NCI-H1694 treated with DMSO at 0.1 percent for 48 hours (cell line): ENCODE measurements around the gene TMTC2.
A peak's percentile ranks its signal among the peaks of the same experiment; 100 is the strongest.
"Not testable (repeated sequence)": the region's sequence is repeated elsewhere in the genome, so short reads cannot be mapped to it uniquely, and the experiment has no call there.

Source experiments
- DNase-seq: peaks from one replicate; lab custom pipeline; 2025; lab: John Stamatoyannopoulos, UW

Gene TMTC2

DNA sequence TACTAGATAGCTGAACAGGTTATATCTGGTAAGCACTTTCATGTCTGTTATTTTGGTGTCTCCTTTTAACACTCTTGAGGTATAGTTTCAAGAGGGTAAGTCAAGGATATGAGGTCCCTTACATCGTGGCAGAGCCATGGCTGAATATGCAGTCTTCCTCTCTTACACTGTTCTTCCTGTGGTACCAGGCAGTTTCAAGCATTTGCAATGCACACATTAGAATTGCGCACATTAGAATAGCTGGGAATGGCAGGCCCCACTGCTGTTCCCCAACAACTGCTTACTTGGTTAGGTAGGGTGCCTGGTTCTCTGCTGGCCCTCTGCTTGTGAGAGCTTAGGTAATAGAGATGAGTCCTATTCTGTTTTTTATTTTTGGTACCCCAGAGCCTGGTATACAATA lies 41.2 kb downstream of the TMTC2 start:
- no peak for DNase-seq

DNA sequence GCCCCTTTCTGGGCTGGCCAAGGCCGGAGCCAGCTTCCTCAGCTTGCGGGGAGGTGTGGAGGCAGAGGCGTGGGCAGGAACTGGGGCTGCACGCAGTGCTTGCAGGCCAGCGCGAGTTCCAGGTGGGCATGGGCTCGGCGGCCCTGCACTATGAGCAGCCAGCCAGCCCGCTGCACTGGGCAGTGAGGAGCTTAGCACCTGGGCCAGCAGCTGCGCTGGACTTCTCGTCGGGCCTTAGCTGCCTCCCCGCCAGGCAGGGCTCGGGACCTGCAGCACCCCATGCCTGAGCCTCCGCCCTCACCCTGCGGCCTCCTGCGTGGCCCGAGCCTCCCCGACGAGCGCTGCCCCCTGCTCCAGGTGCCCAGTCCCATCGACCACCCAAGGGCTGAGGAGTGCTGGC lies 42.0 kb downstream of the TMTC2 start:
- no peak for DNase-seq

DNA sequence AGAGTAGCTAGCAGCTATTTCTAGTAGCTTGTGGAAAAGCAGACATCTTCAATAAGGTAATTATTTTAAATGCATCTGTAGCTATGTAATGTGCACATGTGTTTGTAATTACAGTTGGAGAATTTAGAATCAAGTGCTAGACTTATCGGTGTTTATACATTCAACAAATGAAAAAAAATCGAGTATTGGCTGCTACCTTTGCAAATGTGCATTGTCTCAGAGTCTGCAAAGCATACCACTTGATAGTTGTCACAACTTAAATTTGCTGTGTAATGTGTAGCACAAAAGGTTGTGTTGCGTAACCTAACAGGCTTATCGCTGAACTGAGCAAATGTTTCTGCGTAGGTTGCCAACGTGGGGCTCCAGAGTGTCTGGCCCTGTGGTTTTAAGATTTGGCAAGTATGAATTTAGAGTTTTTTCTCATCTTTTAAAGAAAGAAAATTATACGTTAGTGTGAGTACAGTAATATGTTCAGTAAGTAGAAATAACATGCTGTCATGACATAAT lies 44.3 kb downstream of the TMTC2 start:
- no peak for DNase-seq

DNA sequence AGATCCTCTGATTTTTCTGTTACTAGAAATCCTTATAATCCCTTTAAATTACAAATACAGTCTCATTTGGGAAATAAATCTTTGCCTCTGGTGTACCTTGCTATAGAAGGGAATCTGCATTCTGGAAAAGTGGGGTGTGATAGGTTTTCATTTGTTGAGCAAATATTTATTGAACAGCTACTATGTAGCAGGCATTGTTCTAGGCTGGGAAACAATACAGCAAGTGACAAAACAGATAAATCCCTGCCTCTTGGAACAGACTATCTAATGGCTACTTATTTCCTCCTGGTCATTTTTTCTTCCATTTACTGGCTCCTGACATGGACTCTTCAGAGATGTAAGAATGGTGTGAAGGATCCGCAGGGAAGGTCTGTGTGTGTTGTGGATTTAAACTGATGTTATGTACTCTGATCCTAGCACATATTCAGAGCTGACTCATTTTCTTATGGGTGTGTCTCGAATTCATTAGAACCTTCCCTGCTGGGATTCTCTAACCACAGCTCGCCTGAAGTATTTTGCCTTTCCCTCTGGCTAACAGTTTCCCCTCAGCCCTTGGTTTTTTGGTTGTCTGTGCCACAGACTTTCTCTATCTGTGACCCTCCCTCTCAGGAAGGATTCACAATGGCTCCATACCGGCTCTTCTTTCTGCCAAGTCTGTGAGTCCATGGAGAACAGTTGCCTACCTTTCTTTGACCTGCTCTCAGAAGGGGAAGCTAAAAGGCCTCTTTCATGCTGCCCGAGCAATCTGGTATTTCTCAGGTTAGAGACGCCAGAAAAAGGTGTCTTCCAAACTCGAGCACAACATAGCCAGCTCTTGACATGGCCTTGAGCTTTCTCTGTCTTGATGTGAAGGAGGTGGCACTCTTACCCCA lies 53.7 kb downstream of the TMTC2 start:
- DNase-seq: no peak

DNA sequence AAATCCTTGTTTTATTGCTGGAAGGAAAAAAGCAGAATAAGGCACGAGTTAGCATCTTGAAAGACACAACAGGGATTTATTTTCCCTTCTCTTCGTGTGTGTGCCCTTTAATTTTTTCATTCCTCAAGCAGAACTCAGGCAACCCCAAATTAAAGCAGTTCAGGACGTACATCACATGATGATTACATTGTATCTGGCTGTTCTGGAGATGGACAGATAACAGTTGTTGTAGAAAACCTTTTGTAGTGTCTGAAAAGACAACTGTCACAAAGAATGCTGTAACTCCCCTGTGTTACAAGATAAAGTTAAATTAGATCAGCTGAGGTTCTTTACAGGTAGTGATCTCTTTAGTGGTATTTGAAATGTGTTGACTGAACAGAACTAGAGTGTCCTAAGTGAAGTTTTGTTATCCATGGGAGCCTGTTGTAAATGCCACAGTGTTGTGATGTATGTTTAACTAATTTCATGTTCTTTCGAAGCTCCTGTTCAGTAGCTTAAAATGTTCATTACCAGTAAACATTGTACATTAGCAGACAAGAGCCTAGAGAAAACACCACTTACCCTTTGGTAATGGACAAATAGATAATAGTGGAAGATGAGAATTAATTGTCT lies 58.5 kb downstream of the TMTC2 start:
- no peak for DNase-seq

DNA sequence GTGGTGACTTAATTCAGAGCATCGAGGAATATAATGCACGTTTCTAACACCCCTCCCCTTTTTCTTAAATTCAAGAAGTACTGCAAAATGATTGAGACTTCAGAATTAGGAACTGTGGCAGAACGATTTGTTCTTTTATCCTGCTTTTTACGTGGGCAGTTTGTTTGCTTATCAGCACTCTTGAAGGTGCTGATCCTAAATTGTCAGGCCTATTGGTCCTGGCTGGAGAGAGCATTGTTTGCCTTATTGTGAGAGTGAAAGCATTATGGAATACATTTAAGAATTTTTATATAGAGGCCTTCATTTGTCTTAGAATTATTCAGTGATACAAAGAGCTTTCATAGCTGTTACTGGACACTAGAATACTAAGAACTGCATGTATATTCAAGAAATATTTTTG lies 59.1 kb downstream of the TMTC2 start:
- no peak for DNase-seq

DNA sequence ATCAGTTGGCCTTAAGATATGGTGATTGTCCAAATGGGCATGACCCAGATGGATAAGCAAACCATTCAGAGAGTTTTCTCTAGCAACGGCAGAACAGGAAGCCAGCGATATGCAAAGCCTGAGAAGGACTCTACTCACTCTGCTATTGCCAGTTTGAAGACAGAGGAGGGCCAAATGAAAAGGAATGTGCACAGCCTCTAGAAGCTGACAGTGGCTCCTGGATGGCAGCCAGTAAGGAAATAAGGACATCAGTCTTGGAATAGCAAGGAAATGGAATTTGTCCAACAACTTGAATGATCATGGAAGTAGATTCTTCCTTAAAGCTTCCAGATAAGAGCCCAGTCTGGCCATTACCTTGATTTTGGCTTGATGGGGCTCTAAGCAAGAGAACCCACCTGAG lies 60.0 kb downstream of the TMTC2 start:
- no peak for DNase-seq

DNA sequence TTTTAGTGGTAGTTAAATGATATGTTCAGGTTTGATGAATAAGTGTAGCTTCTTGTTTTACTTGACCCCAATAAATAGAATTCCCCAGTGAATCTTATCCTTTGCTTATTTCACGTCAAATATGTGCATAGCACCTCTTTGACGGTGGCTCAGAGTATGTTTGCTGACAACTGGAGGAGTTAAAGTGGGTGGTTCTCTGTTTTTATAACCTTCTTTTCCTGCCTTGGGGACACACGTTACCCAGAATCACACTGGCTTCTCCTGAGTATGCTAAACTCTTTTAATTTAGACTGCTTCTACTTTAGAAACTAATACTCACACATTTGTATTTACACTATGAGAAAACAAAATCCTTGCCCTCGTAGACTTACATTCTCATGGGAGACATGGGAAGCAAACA lies 62.3 kb downstream of the TMTC2 start:
- DNase-seq: no peak

DNA sequence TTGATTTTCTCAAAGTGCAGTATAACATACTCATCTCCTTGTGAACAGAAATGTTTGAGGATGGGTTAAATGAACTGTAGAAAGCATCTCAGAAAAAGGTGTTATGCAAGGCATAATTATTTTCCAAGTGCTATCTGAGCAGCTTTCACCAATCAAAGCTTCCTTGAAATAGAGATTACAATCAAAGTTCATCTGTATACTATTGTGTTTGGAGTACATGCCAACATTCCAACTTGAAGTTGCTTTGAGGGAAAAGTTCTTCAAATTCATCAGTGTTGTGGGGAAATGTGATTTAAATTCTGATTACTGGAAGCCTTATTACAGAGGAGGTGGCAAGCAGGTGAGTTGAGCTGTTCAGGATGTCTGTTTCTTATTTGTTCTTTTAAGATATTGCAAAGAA lies 68.2 kb downstream of the TMTC2 start:
- DNase-seq: no peak

DNA sequence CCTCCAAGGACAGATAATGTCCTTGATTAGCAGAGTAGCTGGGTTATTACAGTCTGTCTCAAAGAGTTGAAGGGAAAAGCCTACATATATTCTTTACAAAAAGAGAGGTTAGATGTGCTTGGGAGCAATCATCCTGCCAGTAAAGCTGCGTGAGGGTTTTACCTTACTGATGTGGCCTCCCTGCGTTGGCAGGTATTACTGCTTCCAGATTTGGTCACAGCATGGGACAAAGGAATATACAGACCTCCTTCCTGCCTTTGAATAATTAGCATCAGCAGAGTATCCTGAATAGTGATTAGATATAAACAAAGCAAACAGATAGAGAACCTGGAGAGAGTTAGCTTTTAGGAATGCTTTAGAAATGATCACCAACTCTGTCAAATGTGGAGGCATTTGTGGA lies 69.6 kb downstream of the TMTC2 start:
- no peak for DNase-seq

DNA sequence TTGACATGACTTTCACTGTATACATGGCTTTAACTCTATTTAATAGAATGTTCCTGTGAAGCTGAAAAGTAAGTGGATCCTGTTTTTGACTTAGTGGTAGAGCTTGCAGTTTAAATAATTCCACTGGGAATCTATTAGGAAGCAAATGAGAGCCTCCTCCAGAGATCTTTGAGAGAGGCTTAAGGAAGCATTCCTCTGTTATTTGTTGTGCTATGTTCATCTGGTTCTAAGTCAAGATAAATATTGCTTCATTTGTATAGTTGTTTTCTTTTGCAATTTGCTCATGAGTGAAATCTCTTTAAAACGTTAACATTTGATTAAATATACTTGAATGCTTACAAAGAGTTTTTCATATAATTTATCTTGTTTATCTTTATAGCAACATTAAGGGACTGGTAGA lies 70.4 kb downstream of the TMTC2 start:
- DNase-seq: no peak

DNA sequence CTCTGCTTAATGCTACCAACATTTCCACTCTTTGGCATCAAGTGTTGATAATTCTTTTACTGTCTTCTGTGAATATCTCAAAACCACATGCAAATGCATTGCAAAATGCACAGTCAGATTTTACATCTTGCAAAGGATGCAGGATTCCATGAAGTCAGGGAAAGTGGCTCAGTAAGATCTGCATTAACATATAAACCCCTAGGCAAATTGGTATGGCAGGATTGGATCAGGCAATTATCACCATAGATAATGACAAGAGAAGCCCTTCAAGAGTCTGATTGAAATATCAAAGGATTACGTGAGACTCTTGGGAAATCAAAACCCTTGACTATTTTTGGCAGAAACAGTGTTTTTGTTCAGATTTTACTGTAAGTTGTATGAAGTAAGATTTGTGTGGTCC lies 71.0 kb downstream of the TMTC2 start:
- no peak for DNase-seq

DNA sequence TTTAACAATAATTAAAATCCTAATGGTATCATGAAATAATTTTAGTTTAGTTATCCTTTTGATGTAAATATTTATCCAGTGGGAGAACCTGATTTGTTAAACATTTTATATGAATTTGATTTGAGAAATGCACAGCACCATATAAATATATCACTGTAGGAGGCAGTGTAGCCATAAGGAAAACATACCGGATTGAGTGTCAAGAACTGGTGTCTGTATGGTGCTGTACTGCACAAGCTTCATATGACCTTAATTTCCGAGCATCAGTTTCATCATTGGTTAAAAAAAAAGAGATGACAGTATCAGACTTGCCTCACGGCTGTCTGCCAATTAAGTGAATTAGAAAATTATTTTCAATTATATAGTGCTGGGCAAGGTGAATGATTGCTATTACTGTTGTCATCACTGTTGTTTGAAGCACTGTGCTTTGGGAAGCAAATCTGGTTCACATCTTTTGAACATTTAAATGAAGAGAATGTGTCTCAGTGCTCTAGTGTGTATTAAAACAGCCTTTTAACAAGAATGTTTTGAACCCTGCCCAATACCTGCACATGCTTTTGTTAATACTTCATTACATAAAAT lies 72.1 kb downstream of the TMTC2 start:
- peak; percentile 82 for DNase-seq

DNA sequence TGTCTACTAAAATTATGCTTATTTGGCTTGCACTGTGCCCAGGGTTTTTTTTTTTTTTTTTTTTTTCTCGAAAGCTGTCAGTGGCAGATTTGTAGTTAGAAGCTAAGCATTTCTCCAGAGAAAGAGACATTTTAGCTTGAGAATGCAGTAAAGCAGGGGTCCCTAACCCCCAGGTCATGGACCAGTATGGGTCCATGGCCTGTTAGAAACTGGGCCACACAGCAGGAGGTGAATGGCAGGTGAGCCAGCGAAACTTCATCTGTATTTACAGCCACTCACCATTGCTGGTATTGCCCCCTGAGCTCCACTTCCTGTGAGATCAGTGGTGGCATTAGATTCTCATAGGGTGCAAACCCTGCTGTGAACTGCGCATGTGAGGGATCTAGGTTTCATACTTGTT lies 73.7 kb downstream of the TMTC2 start:
- no peak for DNase-seq

DNA sequence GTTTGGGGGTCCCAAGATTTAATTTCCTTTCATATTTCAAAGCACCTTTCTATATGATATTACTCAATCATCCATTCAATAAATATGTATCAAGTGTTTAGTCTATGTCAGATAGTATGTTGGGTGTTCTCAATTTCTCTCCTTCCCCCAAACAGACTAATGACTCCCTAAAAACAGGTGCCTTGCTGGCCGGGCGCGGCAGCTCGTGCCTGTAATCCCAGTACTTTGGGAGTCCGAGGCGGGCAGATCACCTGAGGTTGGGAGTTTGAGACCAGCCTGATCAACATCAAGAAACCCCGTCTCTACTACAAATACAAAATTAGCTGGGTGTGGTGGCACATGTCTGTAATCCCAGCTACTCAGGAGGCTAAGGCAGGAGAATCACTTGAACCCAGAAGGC lies 78.5 kb downstream of the TMTC2 start:
- DNase-seq: not testable (repeated sequence)

DNA sequence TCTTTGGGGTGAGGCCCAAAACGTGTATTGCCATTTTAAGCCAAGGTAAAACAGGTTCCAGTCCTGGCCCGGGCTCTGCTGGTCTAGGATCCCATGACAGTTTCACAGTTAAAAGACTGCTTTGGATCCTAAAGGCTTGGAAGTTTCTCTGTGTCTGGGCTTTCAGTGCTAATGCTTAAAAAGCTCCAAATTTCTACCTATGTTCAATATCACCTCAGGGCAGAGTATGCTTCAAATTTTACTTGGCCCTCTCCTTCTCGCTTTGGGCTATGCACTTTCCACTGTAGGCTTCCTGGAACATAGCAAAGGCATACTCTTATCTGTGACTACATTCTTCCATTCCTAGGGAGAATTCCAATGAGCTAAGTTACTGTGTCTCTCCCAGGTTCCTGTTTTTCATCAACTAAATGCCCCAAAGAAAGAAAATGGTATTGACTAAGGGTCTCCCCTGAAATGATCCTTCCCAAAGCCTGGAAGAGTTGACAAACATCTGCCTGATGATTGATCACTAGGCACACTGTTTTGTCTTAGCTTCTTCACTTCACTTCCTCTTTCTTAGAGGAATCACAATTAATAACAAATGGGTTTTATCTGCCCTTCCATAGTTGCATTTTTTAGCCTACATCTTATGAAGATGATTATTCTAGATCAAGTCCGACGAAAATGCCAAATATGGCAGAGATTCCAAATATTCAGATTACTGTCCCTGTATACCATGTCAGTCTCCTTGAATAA lies 79.4 kb downstream of the TMTC2 start:
- no peak for DNase-seq

DNA sequence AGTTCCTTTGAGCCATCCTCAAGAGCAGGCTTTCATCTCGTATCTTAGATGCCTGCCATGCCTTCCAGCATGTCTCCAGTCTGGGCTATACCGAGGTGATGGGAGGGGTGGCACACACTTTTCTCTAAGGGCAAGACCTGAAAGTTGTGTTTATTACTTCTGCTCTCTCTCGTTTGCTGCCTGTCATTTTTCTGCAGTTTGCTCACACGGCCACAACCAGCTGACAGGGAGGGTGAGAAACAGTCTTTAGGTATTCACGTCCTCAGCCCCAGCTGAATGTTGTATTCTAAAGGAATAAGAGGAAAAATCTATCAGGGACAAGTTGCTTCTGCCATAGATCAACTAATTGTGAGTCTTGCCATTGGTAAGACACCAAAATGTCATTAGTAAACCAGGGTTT lies 88.0 kb downstream of the TMTC2 start:
- DNase-seq: no peak

DNA sequence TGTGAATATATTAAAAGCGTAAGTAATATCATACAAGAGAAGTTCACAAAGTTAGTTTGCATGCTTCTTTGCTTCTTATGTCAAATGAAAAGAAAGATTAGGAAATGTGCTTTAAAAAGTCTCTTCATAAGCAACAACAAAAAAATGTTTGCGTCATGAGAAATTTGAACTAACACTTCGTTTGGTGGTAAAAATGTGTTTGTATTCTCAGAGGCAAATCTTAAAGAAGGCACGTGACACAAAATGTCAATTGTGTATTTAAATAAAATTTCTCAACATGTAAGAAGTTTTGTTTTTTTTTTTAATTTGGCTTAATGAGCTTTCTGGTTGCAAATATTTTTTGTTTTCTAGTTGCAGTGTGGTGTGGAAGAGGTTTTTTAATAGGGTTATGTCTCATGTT lies 93.8 kb downstream of the TMTC2 start:
- DNase-seq: no peak

DNA sequence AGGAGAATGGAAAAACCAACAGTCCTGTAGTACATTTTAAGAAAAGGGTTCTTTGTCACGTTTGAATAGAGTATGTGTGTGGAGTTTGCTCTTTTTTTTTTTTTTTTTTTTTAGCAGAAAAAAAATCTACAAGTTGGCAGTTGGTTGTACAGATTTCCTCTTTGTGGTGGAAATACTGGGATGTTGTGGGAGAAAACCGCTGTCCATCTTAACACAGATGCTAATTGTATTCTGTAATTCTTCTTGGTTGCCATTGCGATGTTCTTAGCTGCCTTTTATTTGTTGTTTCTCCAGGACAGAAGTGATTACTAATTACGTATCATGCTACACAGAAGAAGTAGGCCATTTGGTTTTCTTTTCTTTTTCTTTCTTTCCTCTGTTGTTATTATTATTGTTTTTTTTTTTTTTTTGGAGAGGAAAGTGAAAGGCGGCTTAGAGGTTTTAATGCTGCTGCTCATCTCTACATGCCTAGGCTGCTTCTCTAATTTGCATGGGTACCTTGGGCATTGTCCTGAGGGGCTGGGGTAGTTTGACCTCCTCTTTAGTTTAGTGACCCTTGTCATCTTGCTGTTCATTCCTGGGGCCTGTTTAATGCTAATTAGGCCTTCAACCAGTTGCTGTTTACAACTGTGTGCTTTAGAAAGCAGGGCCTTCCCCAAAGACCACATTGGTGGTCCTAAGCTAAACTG lies 94.7 kb downstream of the TMTC2 start:
- DNase-seq: no peak

DNA sequence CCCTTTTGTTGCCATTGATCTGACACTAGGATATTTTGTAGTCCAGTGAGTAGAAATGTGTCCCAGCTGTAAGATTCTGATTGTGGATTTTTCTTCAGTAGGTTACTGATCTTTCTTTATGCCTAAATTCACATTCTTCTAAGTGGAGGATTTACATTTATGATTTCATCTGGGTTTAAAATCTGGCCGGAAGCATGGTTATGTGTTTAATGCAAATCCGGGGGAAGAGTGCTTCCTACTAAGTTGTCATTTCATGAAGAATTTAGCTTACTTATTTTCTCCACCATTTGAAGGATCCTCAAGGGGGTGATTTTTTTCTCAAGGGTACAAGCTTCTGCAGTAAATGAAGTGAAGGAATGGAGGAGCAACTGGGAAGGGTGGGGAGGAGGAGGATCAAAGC lies 96.7 kb downstream of the TMTC2 start:
- no peak for DNase-seq

DNA sequence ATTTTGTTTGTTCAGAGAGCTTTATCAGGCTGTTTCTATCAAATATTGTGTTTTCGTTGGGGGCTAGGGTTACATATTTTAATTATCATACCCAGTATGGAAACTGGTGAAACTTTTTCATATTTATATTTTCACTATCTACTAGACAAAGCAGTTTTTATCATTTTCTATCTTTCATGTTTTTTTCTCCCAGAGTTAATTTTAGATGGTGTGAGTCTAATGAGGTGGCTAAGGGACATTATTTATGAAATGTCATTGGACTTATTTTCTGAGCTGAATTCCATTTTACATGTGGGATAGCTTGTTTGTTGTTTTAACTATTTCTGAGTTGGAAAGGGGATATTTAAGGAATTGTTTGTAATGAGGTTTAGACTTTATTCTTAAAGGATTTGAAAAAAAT lies 100.3 kb downstream of the TMTC2 start:
- DNase-seq: no peak

DNA sequence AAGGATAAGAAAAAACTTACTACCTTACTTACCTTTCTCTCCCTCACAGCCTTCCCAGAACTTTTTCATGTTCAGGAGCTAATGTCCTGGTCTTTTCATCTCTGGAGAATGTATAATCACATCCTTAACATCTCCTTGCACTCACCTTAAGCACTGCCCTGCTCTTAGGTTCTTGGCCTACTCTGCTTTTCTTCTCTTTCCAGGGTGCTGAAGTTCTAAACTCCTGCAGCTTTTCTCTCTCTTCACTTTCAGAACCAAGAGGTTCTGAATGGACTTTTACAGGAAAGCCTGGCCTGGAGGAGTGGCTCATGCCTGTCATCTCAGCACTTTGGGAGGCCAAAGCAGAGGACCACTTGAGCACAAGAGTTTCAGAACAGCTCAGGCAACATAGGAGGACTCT lies 101.9 kb downstream of the TMTC2 start:
- DNase-seq: no peak
